K562 (cell line): ENCODE measurements around the gene HNRNPK. TPM values are rescaled to one million over a fixed set of nuclear protein-coding genes. Genes with fewer than 3 reads are reported as not detected.

Source experiments
- BRCA1 ChIP-seq, 2 experiments: fragments of 450-650 bp in 1 of 2; sonication (generic) in 1 of 2; formaldehyde crosslinking in 1 of 2; IDR thresholded peaks; 2 replicates each; pipeline versions ENCODE4 v1.5.0 to v1.6.1; 2017 to 2020; ENCODE audit warnings: mild to moderate bottlenecking in 1 of 2, missing genetic modification reagents in 1 of 2
- ETV1 ChIP-seq: fragments of 450-650 bp; conservative IDR thresholded peaks from 2 replicates; pipeline ENCODE4 v1.6.1; 2016; ENCODE audit warnings: missing genetic modification characterization, control low read depth, low read depth, missing compliant biosample characterization
- FOXP1 ChIP-seq: sonication (generic); formaldehyde crosslinking; IDR thresholded peaks from 2 replicates; pipeline ENCODE4 v1.8.0; 2022; ENCODE audit warnings: mild to moderate bottlenecking, missing genetic modification reagents
- GATAD2A ChIP-seq: fragments of 450-650 bp; IDR thresholded peaks from 2 replicates; pipeline ENCODE4 v1.6.1; 2017
- ILF3 ChIP-seq: fragments of 450-650 bp; IDR thresholded peaks from 2 replicates; pipeline ENCODE4 v1.6.1; 2018; ENCODE audit warnings: antibody characterized with exemption, mild to moderate bottlenecking, moderate library complexity, borderline replicate concordance
- MTF1 ChIP-seq: fragments of 250-450 bp; sonication (Bioruptor Pico); IDR thresholded peaks from 2 replicates; pipeline ENCODE4 v1.9.0; 2021; ENCODE audit warnings: moderate library complexity, mild to moderate bottlenecking, inconsistent platforms, borderline replicate concordance
- POLR2AphosphoS5 ChIP-seq: IDR thresholded peaks from 2 replicates; pipeline ENCODE4 v1.6.1; 2011; ENCODE audit warnings: mild to moderate bottlenecking, low read depth, low read length, moderate library complexity; ENCODE audit not compliant: control insufficient read depth, insufficient read depth
- RBM17 ChIP-seq: fragments of 200-400 bp; formaldehyde crosslinking; IDR thresholded peaks from 2 replicates; pipeline ENCODE4 v1.6.1; 2017; ENCODE audit warnings: low read depth, mild to moderate bottlenecking, low read length, borderline replicate concordance
- RNF2 ChIP-seq: sonication (generic); IDR thresholded peaks from 2 replicates; pipeline ENCODE4 v1.6.1; 2016
- SMARCE1 ChIP-seq: fragments of 450-650 bp; IDR thresholded peaks from 2 replicates; pipeline ENCODE4 v1.7.1; 2016; ENCODE audit warnings: mild to moderate bottlenecking
- ZBED1 ChIP-seq: IDR thresholded peaks from 2 replicates; pipeline ENCODE4 v1.6.1; 2014
- ZNF644 ChIP-seq: fragments of 200-800 bp; sonication (Bioruptor generic); IDR thresholded peaks from 2 replicates; pipeline ENCODE4 v1.6.1; 2016; ENCODE audit warnings: low read depth, missing genetic modification characterization, missing compliant biosample characterization
- polyA plus RNA-seq, 8 experiments: library from polyadenylated mRNA; depleted of rRNA in 4 of 8; stranded (reverse) in 5 of 8; unstranded in 3 of 8; fragments of >200 nt; fragmentation: Nextera tagmentation in 2 of 8; fragmentation: Illumina TruSeq in 1 of 8; extraction: Ambion mirVana in 2 of 8; extraction: Trizol in 1 of 8; gene quantifications; 2 replicates each; pipeline versions ENCODE4 v1.2.1 to v1.2.3, GENCODE V29; 2011 to 2014; ENCODE audit warnings: inconsistent platforms in 1 of 8, missing spikeins in 1 of 8
- total RNA-seq, 7 experiments: library from RNA; depleted of rRNA in 6 of 7; stranded (reverse); fragments of >200 nt in 6 of 7; fragmentation: Illumina TruSeq in 2 of 7; extraction: Trizol in 2 of 7; gene quantifications; 2 replicates each; pipeline versions ENCODE4 v1.2.1 to v1.2.3, GENCODE V29; 2011 to 2021; ENCODE audit warnings: low replicate concordance in 1 of 7
- TF ChIP-seq, protein P1 (sequence below): IDR thresholded peaks from 2 replicates; pipeline ENCODE4 v1.6.1; 2014; ENCODE audit warnings: antibody characterized with exemption
- TF ChIP-seq, protein P2 (sequence below): sonication (generic); formaldehyde crosslinking; IDR thresholded peaks from 2 replicates; pipeline ENCODE4 v1.9.0; 2022; ENCODE audit warnings: mild to moderate bottlenecking, missing genetic modification reagents
- TF ChIP-seq, protein P3 (sequence below): fragments of 450-650 bp; IDR thresholded peaks from 2 replicates; pipeline ENCODE4 v1.6.1; 2018; ENCODE audit not compliant: partially characterized antibody
- TF ChIP-seq, protein P4 (sequence below): fragments of 250-450 bp; sonication (Bioruptor Pico); IDR thresholded peaks from 2 replicates; pipeline ENCODE4 v1.5.0; 2021
- TF ChIP-seq, protein P5 (sequence below), 2 experiments: fragments of 250-450 bp in 1 of 2; fragments of 450-650 bp in 1 of 2; sonication (Bioruptor Pico) in 1 of 2; IDR thresholded peaks; 2 replicates each; pipeline versions ENCODE4 v1.6.1 to v1.8.0; 2016 to 2021; ENCODE audit warnings: mild to moderate bottlenecking in 2 of 2, moderate library complexity in 2 of 2, missing compliant biosample characterization in 1 of 2, missing genetic modification characterization in 1 of 2

The HNRNPK gene
- total and polyA plus RNA-seq, 9 of the 15 experiments (the other 6 are each of a cell fraction or from before 2014, with no cell fraction given), result 224 to 883 (median 618) TPM

DNA sequence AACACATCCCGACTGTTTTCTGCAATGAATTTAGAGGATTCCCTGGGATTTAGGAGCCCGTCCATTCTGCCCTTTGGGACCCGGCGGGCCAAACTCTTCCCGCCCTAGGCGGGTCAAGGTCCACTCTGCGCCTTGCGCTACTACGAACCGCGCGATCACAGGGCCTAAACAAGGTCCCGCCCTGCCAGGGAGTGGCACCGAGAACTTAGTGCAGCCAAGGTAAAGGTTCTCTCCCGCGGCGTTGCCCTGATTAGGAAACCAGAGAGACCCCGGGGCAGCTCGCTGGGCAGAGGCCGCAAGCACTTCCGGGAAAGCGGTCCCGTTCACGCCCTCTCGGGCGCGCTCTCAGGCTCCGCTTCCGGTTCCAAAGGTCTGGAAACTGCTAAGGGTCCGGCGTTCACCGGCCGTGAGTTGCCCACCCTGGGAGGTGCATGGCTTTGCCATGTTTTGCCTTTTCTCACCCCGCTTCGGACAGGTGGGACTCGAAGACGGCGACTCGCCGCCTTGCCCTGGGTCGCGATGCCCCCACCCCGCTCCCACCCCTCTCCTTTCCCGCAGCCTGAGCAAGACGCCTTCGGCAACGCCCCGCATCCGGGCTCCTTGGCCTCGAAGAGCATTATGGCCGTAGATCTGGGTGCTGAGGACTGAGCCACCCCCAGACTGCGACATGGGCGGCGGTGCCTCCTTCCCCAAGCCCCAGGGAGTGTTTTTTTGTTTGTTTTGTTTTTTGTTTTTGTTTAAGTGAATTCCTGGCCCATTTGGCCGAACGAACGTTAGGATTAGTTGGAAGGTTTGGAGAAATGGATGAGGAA is 23.4 kb downstream of the HNRNPK start (continued):
- TF ChIP-seq, protein P1, sequence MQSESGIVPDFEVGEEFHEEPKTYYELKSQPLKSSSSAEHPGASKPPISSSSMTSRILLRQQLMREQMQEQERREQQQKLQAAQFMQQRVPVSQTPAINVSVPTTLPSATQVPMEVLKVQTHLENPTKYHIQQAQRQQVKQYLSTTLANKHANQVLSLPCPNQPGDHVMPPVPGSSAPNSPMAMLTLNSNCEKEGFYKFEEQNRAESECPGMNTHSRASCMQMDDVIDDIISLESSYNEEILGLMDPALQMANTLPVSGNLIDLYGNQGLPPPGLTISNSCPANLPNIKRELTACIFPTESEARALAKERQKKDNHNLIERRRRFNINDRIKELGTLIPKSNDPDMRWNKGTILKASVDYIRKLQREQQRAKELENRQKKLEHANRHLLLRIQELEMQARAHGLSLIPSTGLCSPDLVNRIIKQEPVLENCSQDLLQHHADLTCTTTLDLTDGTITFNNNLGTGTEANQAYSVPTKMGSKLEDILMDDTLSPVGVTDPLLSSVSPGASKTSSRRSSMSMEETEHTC, result no peak
- TF ChIP-seq SMARCE1 (no peak), FOXP1 (CRISPR knock-in tag) (0 out of 2 replicates have a peak, but pooled peaks have one; percentile 53), RBM17 (no peak), ILF3 (no peak), MTF1 (no peak), RNF2 (no peak), BRCA1 (IDR thresholded peaks at IDR 0.05) (no peak), BRCA1 (CRISPR knock-in tag; IDR thresholded peaks at IDR 0.05) (no peak), ZNF644 (tag) (no peak), POLR2AphosphoS5 (peak; percentile 58; the same call in 1 of the 2 replicates), ETV1 (tag) (peak; percentile 78), ZBED1 (no peak), GATAD2A (no peak)
- TF ChIP-seq, protein P2, sequence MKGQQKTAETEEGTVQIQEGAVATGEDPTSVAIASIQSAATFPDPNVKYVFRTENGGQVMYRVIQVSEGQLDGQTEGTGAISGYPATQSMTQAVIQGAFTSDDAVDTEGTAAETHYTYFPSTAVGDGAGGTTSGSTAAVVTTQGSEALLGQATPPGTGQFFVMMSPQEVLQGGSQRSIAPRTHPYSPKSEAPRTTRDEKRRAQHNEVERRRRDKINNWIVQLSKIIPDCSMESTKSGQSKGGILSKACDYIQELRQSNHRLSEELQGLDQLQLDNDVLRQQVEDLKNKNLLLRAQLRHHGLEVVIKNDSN (CRISPR knock-in tag), result no peak
- TF ChIP-seq, protein P3, sequence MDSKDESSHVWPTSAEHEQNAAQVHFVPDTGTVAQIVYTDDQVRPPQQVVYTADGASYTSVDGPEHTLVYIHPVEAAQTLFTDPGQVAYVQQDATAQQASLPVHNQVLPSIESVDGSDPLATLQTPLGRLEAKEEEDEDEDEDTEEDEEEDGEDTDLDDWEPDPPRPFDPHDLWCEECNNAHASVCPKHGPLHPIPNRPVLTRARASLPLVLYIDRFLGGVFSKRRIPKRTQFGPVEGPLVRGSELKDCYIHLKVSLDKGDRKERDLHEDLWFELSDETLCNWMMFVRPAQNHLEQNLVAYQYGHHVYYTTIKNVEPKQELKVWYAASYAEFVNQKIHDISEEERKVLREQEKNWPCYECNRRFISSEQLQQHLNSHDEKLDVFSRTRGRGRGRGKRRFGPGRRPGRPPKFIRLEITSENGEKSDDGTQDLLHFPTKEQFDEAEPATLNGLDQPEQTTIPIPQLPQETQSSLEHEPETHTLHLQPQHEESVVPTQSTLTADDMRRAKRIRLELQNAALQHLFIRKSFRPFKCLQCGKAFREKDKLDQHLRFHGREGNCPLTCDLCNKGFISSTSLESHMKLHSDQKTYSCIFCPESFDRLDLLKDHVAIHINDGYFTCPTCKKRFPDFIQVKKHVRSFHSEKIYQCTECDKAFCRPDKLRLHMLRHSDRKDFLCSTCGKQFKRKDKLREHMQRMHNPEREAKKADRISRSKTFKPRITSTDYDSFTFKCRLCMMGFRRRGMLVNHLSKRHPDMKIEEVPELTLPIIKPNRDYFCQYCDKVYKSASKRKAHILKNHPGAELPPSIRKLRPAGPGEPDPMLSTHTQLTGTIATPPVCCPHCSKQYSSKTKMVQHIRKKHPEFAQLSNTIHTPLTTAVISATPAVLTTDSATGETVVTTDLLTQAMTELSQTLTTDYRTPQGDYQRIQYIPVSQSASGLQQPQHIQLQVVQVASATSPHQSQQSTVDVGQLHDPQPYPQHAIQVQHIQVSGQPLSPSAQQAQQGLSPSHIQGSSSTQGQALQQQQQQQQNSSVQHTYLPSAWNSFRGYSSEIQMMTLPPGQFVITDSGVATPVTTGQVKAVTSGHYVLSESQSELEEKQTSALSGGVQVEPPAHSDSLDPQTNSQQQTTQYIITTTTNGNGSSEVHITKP, result peak; percentile 86
- TF ChIP-seq, protein P4, sequence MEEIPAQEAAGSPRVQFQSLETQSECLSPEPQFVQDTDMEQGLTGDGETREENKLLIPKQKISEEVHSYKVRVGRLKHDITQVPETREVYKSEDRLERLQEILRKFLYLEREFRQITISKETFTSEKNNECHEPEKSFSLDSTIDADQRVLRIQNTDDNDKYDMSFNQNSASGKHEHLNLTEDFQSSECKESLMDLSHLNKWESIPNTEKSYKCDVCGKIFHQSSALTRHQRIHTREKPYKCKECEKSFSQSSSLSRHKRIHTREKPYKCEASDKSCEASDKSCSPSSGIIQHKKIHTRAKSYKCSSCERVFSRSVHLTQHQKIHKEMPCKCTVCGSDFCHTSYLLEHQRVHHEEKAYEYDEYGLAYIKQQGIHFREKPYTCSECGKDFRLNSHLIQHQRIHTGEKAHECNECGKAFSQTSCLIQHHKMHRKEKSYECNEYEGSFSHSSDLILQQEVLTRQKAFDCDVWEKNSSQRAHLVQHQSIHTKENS (CRISPR knock-in tag), result no peak
- TF ChIP-seq, protein P5, sequence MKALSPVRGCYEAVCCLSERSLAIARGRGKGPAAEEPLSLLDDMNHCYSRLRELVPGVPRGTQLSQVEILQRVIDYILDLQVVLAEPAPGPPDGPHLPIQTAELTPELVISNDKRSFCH (CRISPR knock-in tag; IDR thresholded peaks at IDR 0.05), result no peak
- TF ChIP-seq, protein P5 (tag; IDR thresholded peaks at IDR 0.05), result no peak
